GM18505 (cell line): ENCODE data around the gene CSNK2B.

Experiments used
- ATAC-seq: cut with Tn5 transposase; IDR thresholded peaks from one replicate; pipeline ENCODE4 v1.9.1; 2021; ENCODE audit not compliant: unreplicated experiment
- POLR2A ChIP-seq: IDR thresholded peaks from 4 replicates; pipeline ENCODE4 v1.6.1; 2011; ENCODE audit warnings: borderline replicate concordance; ENCODE audit not compliant: insufficient read depth, insufficient read length; ENCODE audit errors: extremely low read depth

Gene CSNK2B

GRCh38 chr6:31660381-31661261 is 5.3 kb upstream of the CSNK2B start, which contains the start of gene C6orf47:
Gene C6orf47 (minus strand): TSS chr6:31660778. CDS start chr6:31659947, 831 bp downstream.
- ATAC-seq, result peak; percentile 39

GRCh38 chr6:31661262-31662123 is 4.4 kb upstream of the CSNK2B start:
- no peak for ATAC-seq
- no peak for TF ChIP-seq POLR2A

More at GRCh38 chr6:31660381-31661261, 5.3 kb upstream of the CSNK2B start, which contains the start of gene C6orf47:
- peak; percentile 94 for TF ChIP-seq POLR2A

GRCh38 chr6:31662124-31662723 is 3.7 kb upstream of the CSNK2B start:
- no peak for ATAC-seq
- no peak for TF ChIP-seq POLR2A

- TF ChIP-seq POLR2A, result no peak
- no peak for ATAC-seq
These were observed 2.5 kb upstream of the CSNK2B start for GRCh38 chr6:31663126-31663960.

DNA sequence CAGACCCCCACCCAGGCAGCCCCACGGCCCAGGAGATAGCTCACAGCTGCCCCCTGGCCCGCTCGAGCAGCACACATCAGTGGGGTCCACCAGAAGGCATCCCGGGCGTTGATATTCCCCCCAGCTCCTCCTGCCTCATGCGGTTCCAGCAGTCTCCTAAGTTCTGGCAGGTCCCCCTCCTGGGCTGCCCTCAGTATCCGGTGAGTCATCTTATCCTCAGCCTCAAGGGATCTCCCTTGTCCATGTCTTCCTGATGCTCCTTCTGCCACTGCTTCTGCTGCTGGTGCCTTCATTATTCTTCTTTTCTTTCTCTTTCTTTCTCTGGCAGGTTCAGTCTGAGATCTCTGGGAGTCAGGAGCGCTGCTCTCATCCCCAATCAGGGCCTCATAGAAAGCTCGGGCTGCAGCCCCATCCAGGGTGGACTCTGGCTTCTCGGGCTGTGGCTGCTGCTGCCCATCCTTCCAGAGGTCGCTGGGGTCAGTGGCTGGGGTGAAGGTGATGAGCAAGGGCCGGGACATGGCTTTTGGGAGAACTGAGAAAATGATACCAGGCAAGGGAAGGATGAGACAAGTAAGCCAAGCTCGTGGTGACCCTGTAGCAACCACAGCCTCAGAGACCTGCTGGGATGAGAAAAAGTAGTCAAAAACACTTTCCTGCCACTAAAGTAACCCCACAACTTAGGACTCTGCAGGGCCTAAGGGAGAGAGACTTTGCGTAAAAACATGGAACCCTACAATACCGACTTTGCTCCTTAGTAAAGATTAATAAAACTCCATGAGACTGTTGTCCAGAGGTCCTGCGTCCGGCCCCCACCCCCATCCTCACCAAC is 1.7 kb upstream of the CSNK2B start:
- no peak for TF ChIP-seq POLR2A
- no peak for ATAC-seq

DNA sequence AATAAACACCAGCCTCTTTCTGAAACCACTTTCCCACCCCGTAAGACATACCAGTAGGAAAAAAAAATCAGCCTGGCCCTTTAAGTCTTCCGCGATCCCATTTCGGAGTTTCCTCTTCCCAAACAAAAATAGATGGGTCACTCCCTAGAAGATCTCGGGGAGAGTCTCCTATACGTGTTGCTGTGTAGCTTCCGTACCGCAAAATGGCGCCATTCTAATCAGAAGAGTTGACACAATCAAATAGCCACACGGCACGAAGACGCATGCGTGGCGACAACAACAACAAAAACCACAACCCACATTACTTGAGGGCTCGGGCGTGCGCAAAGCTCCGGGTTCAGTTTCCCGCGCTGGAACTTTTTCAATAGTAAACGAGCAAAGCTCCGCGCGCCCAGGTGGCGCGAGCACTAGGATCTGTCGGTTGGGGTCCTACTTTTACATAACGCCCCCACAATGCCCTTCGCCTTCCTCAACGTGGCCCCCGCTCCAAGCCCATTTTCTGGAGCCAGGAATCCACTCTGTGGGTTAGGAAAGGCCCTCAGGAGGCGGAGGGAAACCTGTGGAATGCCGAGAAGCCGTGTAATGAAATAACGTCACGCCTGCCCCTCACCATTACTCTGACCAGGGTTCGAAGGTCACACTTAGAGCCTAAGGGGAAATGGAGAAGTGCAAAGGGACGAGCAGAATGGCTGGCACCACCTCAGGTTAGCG is 935 bp upstream of the CSNK2B start, which contains the start of gene GPANK1:
Gene GPANK1 (minus strand): TSS at position 208 of the 711 bp plus-strand sequence. CDS start 519 bp downstream, outside the sequence.
- ATAC-seq, result no peak
- TF ChIP-seq POLR2A, result no peak

GRCh38 chr6:31666337-31666965 is 571 bp downstream of the CSNK2B start:
- no peak for ATAC-seq

GRCh38 chr6:31669676-31670075 is 3.8 kb downstream of the CSNK2B start, which contains the start of gene LY6G5B:
Gene LY6G5B (plus strand): TSS chr6:31669976. CDS start chr6:31670951, 975 bp downstream.
- ATAC-seq, result no peak
- no peak for TF ChIP-seq POLR2A

More at GRCh38 chr6:31666337-31666965, 571 bp downstream of the CSNK2B start:
- no peak for TF ChIP-seq POLR2A

DNA sequence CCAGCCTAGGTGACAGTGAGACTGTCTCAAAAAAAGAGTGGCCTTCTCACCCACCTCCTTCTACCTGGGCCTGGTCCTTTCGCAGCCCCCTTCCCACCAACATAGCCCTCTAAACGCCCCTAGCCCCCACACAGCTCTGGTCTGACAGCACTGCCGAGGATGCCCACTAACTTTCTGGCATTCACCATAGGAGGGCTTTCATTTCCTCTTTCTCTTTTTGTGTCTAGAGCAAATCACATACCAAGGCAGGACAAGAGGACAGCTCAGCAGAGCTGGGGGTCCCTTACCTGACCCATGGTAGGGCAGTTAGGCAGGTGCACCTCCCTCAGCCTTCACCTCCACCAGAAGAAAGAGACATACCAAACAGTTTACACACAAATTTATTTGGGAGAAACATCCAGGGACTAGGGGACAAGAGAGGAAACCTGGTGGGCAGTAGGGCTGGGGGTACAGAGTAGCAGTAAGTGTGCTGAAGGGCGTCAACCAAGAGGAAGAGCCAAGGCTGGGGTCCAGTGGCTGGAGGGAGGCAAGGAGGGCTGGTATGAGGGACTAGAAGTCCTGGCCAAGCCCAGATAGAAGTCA is 10.5 kb downstream of the CSNK2B start:
- no peak for ATAC-seq
- TF ChIP-seq POLR2A, result no peak

DNA sequence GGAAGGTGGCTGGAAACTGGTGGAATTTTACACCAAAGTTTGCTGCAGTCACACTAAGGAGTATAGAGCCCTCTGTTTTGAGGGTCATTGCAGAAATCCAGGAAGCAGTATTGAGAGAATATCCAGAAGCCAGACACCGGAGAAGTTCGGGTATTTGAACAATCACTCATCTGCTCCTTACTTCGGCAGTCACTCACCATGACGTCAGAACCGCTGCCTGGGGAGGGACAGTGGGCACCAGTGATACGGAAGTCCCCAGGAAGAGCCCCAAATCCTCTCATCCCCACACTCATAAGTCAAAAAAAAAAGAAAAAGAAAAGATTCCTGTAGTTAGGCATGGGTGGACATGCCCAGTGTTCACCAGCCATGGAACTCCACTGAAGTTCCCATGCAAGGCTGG is 11.0 kb downstream of the CSNK2B start:
- no peak for TF ChIP-seq POLR2A

More for the DNA sequence above, 11.0 kb downstream of the CSNK2B start:
- no peak for ATAC-seq
